ENCODE measurements around the gene AUTS2. TPM values are rescaled to one million over a fixed set of nuclear protein-coding genes. Genes with fewer than 3 reads are reported as not detected.

The AUTS2 gene
- total RNA-seq, 1 experiment from 2014 or later, result 50.0 TPM

DNA sequence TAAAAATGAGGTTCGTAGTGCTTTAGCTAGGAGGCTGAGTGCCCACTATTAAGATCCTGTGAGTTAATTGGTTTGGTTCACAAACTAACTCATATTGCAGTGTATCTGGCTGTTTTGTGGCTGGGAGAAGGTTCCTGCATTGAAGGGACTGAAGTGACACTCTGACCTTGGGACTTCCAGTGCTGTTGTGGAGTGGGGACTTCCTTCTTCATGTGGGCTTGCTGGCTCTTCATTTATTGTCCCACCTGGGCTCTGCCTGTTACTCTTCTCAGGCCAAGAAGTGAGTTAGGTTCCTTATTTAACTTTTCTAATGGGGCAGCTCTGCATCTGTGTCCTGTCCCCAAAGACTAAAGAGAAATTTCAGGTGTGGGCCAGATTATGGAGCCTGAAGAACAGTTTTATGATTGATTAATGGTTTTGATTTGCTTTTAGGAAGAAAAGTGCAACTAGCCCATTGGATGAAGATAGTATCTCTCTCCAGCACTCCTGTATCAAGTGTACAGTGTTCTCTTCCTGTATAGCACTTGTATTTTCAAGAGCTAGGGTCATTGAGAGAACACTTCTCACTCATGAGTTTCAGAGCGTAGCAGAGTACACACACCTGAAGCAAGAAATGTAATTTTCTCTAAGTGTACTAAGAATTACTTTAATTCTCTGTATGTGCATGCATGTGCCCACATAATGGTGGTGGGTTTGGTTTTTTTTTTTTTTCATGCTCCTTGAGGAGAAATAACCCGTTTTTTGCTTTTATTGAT lies 54.8 kb downstream of the AUTS2 start:
- POLR2A ChIA-PET, result no interaction called here
- ATAC-seq (no peak), DNase-seq (ENCODE audit: low spot score) (no peak)
- TF ChIP-seq ZNF317 (CRISPR knock-in tag; IDR thresholded peaks at IDR 0.05; ENCODE audit: borderline replicate concordance, low read depth), result no peak
- no peak for TF ChIP-seq ZNF671 (CRISPR knock-in tag; IDR thresholded peaks at IDR 0.05)
- TF ChIP-seq, protein P1, sequence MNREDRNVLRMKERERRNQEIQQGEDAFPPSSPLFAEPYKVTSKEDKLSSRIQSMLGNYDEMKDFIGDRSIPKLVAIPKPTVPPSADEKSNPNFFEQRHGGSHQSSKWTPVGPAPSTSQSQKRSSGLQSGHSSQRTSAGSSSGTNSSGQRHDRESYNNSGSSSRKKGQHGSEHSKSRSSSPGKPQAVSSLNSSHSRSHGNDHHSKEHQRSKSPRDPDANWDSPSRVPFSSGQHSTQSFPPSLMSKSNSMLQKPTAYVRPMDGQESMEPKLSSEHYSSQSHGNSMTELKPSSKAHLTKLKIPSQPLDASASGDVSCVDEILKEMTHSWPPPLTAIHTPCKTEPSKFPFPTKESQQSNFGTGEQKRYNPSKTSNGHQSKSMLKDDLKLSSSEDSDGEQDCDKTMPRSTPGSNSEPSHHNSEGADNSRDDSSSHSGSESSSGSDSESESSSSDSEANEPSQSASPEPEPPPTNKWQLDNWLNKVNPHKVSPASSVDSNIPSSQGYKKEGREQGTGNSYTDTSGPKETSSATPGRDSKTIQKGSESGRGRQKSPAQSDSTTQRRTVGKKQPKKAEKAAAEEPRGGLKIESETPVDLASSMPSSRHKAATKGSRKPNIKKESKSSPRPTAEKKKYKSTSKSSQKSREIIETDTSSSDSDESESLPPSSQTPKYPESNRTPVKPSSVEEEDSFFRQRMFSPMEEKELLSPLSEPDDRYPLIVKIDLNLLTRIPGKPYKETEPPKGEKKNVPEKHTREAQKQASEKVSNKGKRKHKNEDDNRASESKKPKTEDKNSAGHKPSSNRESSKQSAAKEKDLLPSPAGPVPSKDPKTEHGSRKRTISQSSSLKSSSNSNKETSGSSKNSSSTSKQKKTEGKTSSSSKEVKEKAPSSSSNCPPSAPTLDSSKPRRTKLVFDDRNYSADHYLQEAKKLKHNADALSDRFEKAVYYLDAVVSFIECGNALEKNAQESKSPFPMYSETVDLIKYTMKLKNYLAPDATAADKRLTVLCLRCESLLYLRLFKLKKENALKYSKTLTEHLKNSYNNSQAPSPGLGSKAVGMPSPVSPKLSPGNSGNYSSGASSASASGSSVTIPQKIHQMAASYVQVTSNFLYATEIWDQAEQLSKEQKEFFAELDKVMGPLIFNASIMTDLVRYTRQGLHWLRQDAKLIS (CRISPR knock-in tag; IDR thresholded peaks at IDR 0.05; ENCODE audit: borderline replicate concordance), result no peak
- TF ChIP-seq, protein P2, sequence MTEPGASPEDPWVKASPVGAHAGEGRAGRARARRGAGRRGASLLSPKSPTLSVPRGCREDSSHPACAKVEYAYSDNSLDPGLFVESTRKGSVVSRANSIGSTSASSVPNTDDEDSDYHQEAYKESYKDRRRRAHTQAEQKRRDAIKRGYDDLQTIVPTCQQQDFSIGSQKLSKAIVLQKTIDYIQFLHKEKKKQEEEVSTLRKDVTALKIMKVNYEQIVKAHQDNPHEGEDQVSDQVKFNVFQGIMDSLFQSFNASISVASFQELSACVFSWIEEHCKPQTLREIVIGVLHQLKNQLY (CRISPR knock-in tag; IDR thresholded peaks at IDR 0.05), result no peak
- TF ChIP-seq, protein P3, sequence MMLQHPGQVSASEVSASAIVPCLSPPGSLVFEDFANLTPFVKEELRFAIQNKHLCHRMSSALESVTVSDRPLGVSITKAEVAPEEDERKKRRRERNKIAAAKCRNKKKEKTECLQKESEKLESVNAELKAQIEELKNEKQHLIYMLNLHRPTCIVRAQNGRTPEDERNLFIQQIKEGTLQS (CRISPR knock-in tag; conservative IDR thresholded peaks at IDR 0.05), result no peak
- TF ChIP-seq MXD4 (CRISPR knock-in tag; IDR thresholded peaks at IDR 0.05; ENCODE audit: borderline replicate concordance), result no peak
- TF ChIP-seq, protein P4, sequence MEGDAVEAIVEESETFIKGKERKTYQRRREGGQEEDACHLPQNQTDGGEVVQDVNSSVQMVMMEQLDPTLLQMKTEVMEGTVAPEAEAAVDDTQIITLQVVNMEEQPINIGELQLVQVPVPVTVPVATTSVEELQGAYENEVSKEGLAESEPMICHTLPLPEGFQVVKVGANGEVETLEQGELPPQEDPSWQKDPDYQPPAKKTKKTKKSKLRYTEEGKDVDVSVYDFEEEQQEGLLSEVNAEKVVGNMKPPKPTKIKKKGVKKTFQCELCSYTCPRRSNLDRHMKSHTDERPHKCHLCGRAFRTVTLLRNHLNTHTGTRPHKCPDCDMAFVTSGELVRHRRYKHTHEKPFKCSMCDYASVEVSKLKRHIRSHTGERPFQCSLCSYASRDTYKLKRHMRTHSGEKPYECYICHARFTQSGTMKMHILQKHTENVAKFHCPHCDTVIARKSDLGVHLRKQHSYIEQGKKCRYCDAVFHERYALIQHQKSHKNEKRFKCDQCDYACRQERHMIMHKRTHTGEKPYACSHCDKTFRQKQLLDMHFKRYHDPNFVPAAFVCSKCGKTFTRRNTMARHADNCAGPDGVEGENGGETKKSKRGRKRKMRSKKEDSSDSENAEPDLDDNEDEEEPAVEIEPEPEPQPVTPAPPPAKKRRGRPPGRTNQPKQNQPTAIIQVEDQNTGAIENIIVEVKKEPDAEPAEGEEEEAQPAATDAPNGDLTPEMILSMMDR (IDR thresholded peaks at IDR 0.05), result no peak
- TF ChIP-seq, protein P5, sequence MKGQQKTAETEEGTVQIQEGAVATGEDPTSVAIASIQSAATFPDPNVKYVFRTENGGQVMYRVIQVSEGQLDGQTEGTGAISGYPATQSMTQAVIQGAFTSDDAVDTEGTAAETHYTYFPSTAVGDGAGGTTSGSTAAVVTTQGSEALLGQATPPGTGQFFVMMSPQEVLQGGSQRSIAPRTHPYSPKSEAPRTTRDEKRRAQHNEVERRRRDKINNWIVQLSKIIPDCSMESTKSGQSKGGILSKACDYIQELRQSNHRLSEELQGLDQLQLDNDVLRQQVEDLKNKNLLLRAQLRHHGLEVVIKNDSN (CRISPR knock-in tag; IDR thresholded peaks at IDR 0.05), result no peak
- no peak for TF ChIP-seq NR2C2 (CRISPR knock-in tag; IDR thresholded peaks at IDR 0.05)
- TF ChIP-seq, protein P6, sequence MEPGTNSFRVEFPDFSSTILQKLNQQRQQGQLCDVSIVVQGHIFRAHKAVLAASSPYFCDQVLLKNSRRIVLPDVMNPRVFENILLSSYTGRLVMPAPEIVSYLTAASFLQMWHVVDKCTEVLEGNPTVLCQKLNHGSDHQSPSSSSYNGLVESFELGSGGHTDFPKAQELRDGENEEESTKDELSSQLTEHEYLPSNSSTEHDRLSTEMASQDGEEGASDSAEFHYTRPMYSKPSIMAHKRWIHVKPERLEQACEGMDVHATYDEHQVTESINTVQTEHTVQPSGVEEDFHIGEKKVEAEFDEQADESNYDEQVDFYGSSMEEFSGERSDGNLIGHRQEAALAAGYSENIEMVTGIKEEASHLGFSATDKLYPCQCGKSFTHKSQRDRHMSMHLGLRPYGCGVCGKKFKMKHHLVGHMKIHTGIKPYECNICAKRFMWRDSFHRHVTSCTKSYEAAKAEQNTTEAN (CRISPR knock-in tag; IDR thresholded peaks at IDR 0.05), result no peak
- TF ChIP-seq TEAD1 (CRISPR knock-in tag; IDR thresholded peaks at IDR 0.05), result no peak
- TF ChIP-seq, protein P7, sequence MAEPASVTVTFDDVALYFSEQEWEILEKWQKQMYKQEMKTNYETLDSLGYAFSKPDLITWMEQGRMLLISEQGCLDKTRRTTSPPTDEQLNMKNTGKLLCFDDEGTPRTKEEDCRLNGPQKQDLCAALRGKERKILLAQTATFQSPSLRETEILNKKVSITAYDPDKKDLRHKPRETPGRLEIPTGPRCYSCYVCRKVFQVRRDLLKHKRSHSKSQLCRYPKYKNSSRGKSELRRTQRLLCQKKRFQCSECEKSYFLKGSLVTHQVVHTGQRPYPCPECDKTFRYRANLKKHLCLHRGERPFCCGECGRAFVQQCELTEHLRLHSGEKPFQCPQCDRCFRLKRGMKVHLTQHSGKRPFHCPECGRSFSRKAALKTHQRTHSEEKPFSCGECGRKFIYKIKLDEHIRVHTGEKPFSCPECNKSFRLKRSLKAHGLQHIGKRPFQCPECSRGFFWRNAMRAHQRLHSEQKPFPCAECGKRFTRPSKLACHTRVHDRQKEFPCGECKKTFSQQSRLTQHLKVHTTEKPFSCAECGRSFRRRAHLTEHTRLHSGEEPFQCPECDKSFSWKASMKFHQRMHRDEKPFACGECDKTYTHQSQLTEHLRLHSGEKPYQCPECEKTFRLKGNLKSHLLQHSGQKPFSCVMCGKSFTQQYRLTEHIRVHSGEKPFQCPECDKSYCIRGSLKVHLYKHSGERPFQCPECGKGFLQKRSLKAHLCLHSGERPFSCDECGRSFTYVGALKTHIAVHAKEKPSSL (CRISPR knock-in tag; conservative IDR thresholded peaks at IDR 0.05), result no peak
- TF ChIP-seq, protein P8, sequence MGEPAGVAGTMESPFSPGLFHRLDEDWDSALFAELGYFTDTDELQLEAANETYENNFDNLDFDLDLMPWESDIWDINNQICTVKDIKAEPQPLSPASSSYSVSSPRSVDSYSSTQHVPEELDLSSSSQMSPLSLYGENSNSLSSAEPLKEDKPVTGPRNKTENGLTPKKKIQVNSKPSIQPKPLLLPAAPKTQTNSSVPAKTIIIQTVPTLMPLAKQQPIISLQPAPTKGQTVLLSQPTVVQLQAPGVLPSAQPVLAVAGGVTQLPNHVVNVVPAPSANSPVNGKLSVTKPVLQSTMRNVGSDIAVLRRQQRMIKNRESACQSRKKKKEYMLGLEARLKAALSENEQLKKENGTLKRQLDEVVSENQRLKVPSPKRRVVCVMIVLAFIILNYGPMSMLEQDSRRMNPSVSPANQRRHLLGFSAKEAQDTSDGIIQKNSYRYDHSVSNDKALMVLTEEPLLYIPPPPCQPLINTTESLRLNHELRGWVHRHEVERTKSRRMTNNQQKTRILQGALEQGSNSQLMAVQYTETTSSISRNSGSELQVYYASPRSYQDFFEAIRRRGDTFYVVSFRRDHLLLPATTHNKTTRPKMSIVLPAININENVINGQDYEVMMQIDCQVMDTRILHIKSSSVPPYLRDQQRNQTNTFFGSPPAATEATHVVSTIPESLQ (CRISPR knock-in tag; IDR thresholded peaks at IDR 0.05), result no peak
- no peak for TF ChIP-seq CREM (CRISPR knock-in tag; IDR thresholded peaks at IDR 0.05)
- TF ChIP-seq NFYB (CRISPR knock-in tag; conservative IDR thresholded peaks at IDR 0.05; ENCODE audit: low read depth), result no peak
- TF ChIP-seq JUN (CRISPR knock-in tag; IDR thresholded peaks at IDR 0.05), result no peak
- CTCF ChIA-PET, result interaction anchor here (0.6 kb wide), 1 partner anchor 438 kb away, joined by 3 read pairs; no protein-coding TSS in a partner anchor
- no peak overlapping the region for H3K27ac Mint-ChIP-seq
- H3K9me3 Mint-ChIP-seq, result no peaks in the 10 kb centered on the region
- H3K4me3 Mint-ChIP-seq, result no peak overlapping the region
- peaks cover 81% of the 10 kb centered on the region for H3K27me3 Mint-ChIP-seq (ENCODE audit: low read depth)
- peaks cover 61% of the 10 kb centered on the region for H3K4me1 Mint-ChIP-seq
- H3K36me3 Mint-ChIP-seq, result no peaks in the 10 kb centered on the region
